SK-N-MC (cell line): ENCODE data around the gene NDNF.

Source experiments
- EZH2 ChIP-seq: fragments of 200-600 bp; sonication (generic); IDR thresholded peaks from one replicate; pipeline ENCODE4 v1.6.1; 2017; ENCODE audit warnings: antibody characterized with exemption
- POLR2AphosphoS5 ChIP-seq: IDR thresholded peaks from 2 replicates; pipeline ENCODE4 v1.6.1; 2012; ENCODE audit warnings: mild to moderate bottlenecking, low read depth, low read length, borderline replicate concordance

DNA sequence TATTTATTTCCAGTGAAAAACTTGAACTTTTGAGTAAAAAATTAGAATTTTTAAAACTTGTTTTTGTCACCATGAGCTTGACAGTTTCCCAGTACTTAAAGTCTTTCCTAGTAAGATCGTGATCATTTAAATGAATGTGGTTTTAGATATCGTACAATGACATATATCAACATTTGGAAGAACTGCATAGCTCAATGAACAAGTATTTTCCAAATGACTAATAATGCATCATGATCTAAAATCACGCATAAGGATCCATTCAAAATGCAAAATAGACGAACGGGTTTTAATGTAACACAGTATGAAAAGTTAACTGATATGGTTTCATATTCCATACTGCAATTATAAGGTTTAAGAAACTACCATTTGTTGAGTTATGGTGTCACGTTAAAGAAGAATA, 4.1 kb upstream of the NDNF start:
- TF ChIP-seq POLR2AphosphoS5: no peak
- TF ChIP-seq EZH2: no peak
